ENCODE measurements around the gene UGT1A6.

DNA sequence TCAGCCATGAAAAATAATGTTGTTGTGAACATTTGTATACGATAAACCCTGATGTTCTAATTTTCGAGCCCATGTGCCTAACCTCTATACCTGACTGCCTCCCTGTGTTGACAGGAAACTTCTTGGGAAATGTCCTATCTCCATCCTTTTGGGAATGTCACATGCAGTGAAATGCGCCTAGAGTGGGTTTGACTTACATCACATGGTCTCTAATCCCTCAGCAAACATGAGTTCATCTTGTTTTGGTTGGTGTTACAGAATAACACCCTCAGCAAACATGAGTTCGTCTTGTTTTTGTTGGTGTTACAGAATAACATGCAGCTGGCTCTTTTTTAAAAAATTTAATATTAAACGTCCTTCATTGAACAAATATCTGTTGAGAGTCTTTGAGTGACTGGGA, 4.3 kb upstream of the UGT1A6 start:
- TF ChIP-seq MAX (IDR thresholded peaks at IDR 0.05; ENCODE audit: low read depth) (no peak), POLR2AphosphoS5 (IDR thresholded peaks at IDR 0.05; ENCODE audit: low read depth, low read length) (no peak)
- TF ChIP-seq, protein P1, sequence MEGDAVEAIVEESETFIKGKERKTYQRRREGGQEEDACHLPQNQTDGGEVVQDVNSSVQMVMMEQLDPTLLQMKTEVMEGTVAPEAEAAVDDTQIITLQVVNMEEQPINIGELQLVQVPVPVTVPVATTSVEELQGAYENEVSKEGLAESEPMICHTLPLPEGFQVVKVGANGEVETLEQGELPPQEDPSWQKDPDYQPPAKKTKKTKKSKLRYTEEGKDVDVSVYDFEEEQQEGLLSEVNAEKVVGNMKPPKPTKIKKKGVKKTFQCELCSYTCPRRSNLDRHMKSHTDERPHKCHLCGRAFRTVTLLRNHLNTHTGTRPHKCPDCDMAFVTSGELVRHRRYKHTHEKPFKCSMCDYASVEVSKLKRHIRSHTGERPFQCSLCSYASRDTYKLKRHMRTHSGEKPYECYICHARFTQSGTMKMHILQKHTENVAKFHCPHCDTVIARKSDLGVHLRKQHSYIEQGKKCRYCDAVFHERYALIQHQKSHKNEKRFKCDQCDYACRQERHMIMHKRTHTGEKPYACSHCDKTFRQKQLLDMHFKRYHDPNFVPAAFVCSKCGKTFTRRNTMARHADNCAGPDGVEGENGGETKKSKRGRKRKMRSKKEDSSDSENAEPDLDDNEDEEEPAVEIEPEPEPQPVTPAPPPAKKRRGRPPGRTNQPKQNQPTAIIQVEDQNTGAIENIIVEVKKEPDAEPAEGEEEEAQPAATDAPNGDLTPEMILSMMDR (IDR thresholded peaks at IDR 0.05), result no peak

Measured in SK-N-SH (cell line).